ENCODE data around the gene CFHR5.
"Not testable (repeated sequence)": the region's sequence is repeated elsewhere in the genome, so short reads cannot be mapped to it uniquely, and the experiment has no call there.

CFHR5 gene

GRCh38 chr1:197024460-197024859 is 47.1 kb downstream of the CFHR5 start:
- no peak overlapping the region for H3K27ac ChIP-seq (ENCODE audit: low read length)
- H3K27me3 ChIP-seq (ENCODE audit: insufficient read depth, low read length), result no peaks in the 10 kb centered on the region
- H3K9ac ChIP-seq (ENCODE audit: low read depth, low read length), result no peak overlapping the region
- no peaks in the 10 kb centered on the region for H3K9me3 ChIP-seq (ENCODE audit: insufficient read depth, low read depth, low read length)
- no peak overlapping the region for H3K4me3 ChIP-seq (ENCODE audit: low read length)
- no peaks in the 10 kb centered on the region for H3K36me3 ChIP-seq (ENCODE audit: insufficient read depth, low read depth, low read length)
- no peaks in the 10 kb centered on the region for H3K4me1 ChIP-seq (ENCODE audit: insufficient read depth, low read length)

DNA sequence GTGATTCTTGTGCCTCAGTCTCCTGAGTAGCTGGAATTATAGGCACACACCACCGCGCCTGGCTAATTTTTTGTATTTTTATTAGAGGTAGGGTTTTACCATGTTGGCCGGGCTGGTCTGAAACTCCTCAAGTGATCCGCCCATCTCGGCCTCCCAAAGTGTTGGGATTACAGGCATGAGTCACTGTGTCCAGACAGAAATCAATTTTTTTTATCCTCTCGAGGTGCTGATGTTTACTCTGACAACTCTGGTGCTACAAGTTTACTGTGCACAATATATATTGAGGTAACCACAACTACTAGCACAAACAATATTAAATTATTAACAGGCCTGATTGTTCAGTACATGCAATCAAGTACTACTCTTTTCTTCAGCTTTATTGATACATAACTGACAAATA is 50.0 kb downstream of the CFHR5 start:
- no peaks in the 10 kb centered on the region for H3K9me3 ChIP-seq (ENCODE audit: insufficient read depth, low read depth, low read length)
- no peaks in the 10 kb centered on the region for H3K36me3 ChIP-seq (ENCODE audit: insufficient read depth, low read depth, low read length)
- H3K27ac ChIP-seq (ENCODE audit: low read length), result no peak overlapping the region

DNA sequence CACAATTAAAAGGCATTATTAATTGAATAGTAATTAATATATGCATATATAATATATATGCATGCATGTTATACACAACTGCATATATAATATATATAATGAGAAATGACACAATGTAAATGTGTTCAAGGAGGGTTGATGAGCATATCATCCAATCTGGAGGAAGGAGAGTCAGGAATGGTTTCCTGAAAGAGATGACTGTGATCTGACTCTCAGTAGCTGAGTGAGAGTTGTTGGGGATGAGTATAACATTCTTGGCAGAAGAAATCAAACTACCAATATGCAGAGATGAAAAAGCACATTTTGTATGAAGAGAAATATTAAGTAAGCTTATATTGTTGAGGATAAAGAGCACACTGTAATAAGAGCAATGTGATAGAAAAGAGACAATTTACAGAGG is 52.4 kb downstream of the CFHR5 start:
- no peak overlapping the region for H3K27ac ChIP-seq (ENCODE audit: low read length)
- H3K4me1 ChIP-seq (ENCODE audit: insufficient read depth, low read length), result no peaks in the 10 kb centered on the region

More for the DNA sequence above, 50.0 kb downstream of the CFHR5 start:
- Histone ChIP-seq H3K27me3 (ENCODE audit: insufficient read depth, low read length) (no peaks in the 10 kb centered on the region), H3K9ac (ENCODE audit: low read depth, low read length) (no peak overlapping the region), H3K4me3 (ENCODE audit: low read length) (no peak overlapping the region), H3K4me1 (ENCODE audit: insufficient read depth, low read length) (no peaks in the 10 kb centered on the region)

GRCh38 chr1:197034631-197035339 is 57.4 kb downstream of the CFHR5 start:
- not testable (repeated sequence) for H3K9me3 ChIP-seq (ENCODE audit: insufficient read depth, low read depth, low read length); H3K36me3 ChIP-seq (ENCODE audit: insufficient read depth, low read depth, low read length); H3K9ac ChIP-seq (ENCODE audit: low read depth, low read length); H3K27ac ChIP-seq (ENCODE audit: low read length); H3K27me3 ChIP-seq (ENCODE audit: insufficient read depth, low read length); H3K4me3 ChIP-seq (ENCODE audit: low read length); H3K4me1 ChIP-seq (ENCODE audit: insufficient read depth, low read length)

More for the DNA sequence above, 52.4 kb downstream of the CFHR5 start:
- Histone ChIP-seq H3K4me3 (ENCODE audit: low read length) (no peak overlapping the region), H3K9ac (ENCODE audit: low read depth, low read length) (no peak overlapping the region), H3K27me3 (ENCODE audit: insufficient read depth, low read length) (no peaks in the 10 kb centered on the region), H3K36me3 (ENCODE audit: insufficient read depth, low read depth, low read length) (no peaks in the 10 kb centered on the region), H3K9me3 (ENCODE audit: insufficient read depth, low read depth, low read length) (no peaks in the 10 kb centered on the region)

DNA sequence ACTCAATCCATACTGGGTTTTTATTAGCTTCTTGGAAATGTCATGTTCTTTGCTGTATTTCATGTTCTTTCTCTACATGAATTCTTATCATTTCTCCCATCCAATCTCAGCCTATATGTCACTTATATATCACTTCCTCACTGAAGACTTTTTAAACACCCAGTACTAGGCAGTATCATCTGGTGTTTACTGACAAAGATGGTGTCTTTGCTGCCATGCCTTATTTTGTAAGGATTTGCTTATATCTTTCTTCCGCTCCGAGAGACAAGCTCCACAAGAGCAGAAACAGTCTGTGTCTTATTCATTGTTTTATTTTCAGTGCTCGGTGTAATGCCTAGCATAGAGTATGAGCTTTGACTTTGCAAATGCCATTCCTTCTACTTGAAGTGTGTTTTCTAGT is 59.5 kb downstream of the CFHR5 start:
- H3K9ac ChIP-seq (ENCODE audit: low read depth, low read length), result no peak overlapping the region
- H3K4me1 ChIP-seq (ENCODE audit: insufficient read depth, low read length), result no peaks in the 10 kb centered on the region

DNA sequence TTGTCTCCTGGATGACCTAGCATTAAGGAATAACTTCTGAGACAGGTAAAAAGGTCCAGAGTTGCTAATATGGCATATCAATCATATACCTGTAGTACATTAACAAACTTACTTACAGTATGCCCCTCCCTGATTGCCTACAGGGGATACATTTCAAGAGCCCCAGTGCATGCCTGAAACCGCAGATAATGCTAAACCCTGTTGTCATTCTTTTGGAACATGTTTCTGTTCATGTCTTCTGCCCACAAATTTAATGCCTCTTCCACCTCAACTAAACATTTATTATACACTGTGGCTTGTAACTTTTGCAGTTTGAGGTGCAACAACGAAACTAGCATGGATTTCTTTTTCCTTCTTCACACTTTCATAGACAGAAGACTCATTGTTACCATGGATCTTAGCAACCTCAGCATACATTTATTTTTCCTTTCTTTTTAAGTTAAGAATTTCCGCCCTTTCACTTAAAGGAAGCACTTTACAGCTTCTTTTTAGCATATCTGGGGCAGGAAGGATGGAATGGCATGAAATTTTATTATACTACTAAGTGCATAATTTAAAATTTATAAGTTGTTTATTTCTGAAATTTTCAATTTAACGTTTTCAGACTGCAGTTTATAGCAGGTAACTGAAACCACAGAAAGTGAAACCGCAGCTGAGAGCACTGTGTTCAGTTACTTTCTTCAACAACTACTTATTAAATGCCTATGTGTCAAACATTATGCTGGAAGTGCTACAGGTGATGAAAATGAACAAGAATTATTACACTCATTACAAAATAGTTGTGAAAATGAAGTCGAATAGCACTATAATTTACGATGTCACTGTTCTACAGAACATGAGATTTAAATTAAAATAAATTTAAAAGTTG is 64.4 kb downstream of the CFHR5 start:
- H3K9ac ChIP-seq (ENCODE audit: low read depth, low read length), result no peak overlapping the region
- H3K27me3 ChIP-seq (ENCODE audit: insufficient read depth, low read length), result no peaks in the 10 kb centered on the region
- no peak overlapping the region for H3K27ac ChIP-seq (ENCODE audit: low read length)

More for the DNA sequence above, 59.5 kb downstream of the CFHR5 start:
- no peaks in the 10 kb centered on the region for H3K36me3 ChIP-seq (ENCODE audit: insufficient read depth, low read depth, low read length)
- H3K9me3 ChIP-seq (ENCODE audit: insufficient read depth, low read depth, low read length), result no peaks in the 10 kb centered on the region
- H3K4me3 ChIP-seq (ENCODE audit: low read length), result no peak overlapping the region
- no peaks in the 10 kb centered on the region for H3K27me3 ChIP-seq (ENCODE audit: insufficient read depth, low read length)
- H3K27ac ChIP-seq (ENCODE audit: low read length), result no peak overlapping the region

GRCh38 chr1:197042676-197043341 is 65.5 kb downstream of the CFHR5 start:
- Histone ChIP-seq H3K27me3 (ENCODE audit: insufficient read depth, low read length) (no peaks in the 10 kb centered on the region), H3K9ac (ENCODE audit: low read depth, low read length) (no peak overlapping the region), H3K9me3 (ENCODE audit: insufficient read depth, low read depth, low read length) (no peaks in the 10 kb centered on the region), H3K4me1 (ENCODE audit: insufficient read depth, low read length) (no peaks in the 10 kb centered on the region), H3K36me3 (ENCODE audit: insufficient read depth, low read depth, low read length) (no peaks in the 10 kb centered on the region), H3K27ac (ENCODE audit: low read length) (no peak overlapping the region), H3K4me3 (ENCODE audit: low read length) (no peak overlapping the region)

More for the DNA sequence above, 64.4 kb downstream of the CFHR5 start:
- Histone ChIP-seq H3K36me3 (ENCODE audit: insufficient read depth, low read depth, low read length) (no peaks in the 10 kb centered on the region), H3K4me3 (ENCODE audit: low read length) (no peak overlapping the region), H3K9me3 (ENCODE audit: insufficient read depth, low read depth, low read length) (no peaks in the 10 kb centered on the region), H3K4me1 (ENCODE audit: insufficient read depth, low read length) (no peaks in the 10 kb centered on the region)

DNA sequence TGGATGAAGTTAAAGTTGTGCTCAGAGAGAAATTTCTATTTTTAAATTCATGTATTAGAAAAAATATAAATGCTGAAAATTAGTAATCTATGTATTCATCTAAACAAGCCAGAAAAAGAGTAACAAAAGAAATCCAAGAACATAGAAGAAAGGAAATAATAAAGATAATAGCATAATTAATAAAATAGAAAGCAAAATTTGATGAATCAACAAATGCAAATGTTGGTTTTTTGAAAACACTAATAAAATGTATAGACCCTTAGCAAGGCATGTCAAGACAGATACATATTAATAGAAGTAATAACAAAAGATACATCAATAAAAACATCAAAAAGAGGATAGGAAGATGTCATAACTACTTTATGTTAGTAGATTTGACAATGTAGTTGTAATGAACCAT is 71.7 kb downstream of the CFHR5 start:
- Histone ChIP-seq H3K27me3 (ENCODE audit: insufficient read depth, low read length) (no peaks in the 10 kb centered on the region), H3K4me3 (ENCODE audit: low read length) (no peak overlapping the region), H3K36me3 (ENCODE audit: insufficient read depth, low read depth, low read length) (no peaks in the 10 kb centered on the region), H3K4me1 (ENCODE audit: insufficient read depth, low read length) (no peaks in the 10 kb centered on the region), H3K9me3 (ENCODE audit: insufficient read depth, low read depth, low read length) (no peaks in the 10 kb centered on the region), H3K9ac (ENCODE audit: low read depth, low read length) (no peak overlapping the region), H3K27ac (ENCODE audit: low read length) (no peak overlapping the region)
